Measurements from ENCODE around the gene PRSS57.
"Not testable (repeated sequence)": the region's sequence is repeated elsewhere in the genome, so short reads cannot be mapped to it uniquely, and the experiment has no call there.

The PRSS57 gene

DNA sequence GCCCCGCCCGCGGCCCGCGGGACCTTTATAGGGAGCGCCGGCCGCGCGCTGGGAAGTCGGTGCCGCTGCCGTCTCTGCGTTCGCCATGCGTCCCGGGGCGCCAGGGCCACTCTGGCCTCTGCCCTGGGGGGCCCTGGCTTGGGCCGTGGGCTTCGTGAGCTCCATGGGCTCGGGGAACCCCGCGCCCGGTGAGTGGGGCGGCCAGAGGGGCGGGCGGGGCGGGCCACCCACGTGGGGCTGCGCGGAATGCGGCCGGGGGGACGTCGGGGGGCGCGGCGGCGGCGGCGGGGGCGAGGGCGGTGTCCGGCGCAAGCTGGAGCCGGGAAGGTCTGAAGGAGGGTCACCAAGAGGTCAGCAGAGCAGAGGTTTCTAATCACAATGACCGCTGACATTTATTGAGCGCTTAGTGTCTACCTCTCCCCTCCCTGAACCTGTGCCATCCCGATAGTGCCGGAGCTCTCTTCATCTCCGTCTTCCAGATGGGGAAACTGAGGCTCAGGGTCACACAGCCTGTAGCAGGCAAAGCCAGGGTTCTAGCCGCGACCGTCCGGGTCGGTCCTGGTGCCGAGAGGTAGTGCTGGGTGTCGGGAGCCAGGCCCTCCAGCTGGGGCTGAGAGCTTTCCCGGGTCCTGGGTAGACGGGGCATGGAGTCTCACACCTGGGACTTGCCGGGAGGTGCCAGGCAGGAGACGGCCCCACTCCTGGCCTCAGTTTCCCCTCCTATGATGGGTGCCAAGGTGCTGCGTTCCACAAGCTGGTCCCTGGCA, 18.7 kb downstream of the PRSS57 start, which contains the start of gene FSTL3:
TSS of gene FSTL3 (plus strand) at position 54 of the 767 bp plus-strand sequence. CDS start at position 86, 32 bp downstream.
- Histone ChIP-seq H3K4me3 (ENCODE audit: low read length) (peak within 1 kb of the TSS; percentile 96), H3K9ac (ENCODE audit: low read depth, low read length) (peak within 1 kb of the TSS; percentile 97), H3K36me3 (ENCODE audit: insufficient read depth, low read length) (peaks cover 11% of the 10 kb centered on the region), H3K4me2 (ENCODE audit: low read length) (peak within 1 kb of the TSS; percentile 100), H3K4me1 (ENCODE audit: control insufficient read depth, insufficient read depth, low read length) (peaks cover 30% of the 10 kb centered on the region), H3K27me3 (ENCODE audit: control insufficient read depth, insufficient read depth, low read length) (no peaks in the 10 kb centered on the region), H3K9me3 (replicated peaks; ENCODE audit: low read length) (no peaks in the 10 kb centered on the region)

DNA sequence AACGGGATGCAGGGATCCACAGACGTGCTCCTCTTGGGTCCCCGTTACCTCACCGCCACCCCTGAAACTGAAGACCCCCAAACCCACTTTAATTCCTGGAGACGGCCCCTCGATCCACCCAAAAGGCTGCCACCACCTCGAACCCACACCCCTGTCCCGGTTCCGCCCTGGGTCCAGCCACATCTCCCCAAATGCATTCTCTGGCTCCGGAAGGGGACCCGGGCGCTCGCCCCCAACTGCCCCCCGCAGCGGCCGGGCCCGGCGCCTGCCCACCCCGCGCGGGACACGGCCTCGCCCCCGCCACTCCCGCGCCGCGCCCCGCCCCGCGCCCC, 19.3 kb downstream of the PRSS57 start:
- H3K9me3 ChIP-seq (replicated peaks; ENCODE audit: low read length), result no peaks in the 10 kb centered on the region
- H3K36me3 ChIP-seq (ENCODE audit: insufficient read depth, low read length), result peaks cover 7% of the 10 kb centered on the region
- peak overlapping the region; percentile 96 for H3K4me3 ChIP-seq (ENCODE audit: low read length)
- peaks cover 30% of the 10 kb centered on the region for H3K4me1 ChIP-seq (ENCODE audit: control insufficient read depth, insufficient read depth, low read length)
- no peaks in the 10 kb centered on the region for H3K27me3 ChIP-seq (ENCODE audit: control insufficient read depth, insufficient read depth, low read length)
- H3K9ac ChIP-seq (ENCODE audit: low read depth, low read length), result peak overlapping the region; percentile 97
- H3K4me2 ChIP-seq (ENCODE audit: low read length), result peak overlapping the region; percentile 100

DNA sequence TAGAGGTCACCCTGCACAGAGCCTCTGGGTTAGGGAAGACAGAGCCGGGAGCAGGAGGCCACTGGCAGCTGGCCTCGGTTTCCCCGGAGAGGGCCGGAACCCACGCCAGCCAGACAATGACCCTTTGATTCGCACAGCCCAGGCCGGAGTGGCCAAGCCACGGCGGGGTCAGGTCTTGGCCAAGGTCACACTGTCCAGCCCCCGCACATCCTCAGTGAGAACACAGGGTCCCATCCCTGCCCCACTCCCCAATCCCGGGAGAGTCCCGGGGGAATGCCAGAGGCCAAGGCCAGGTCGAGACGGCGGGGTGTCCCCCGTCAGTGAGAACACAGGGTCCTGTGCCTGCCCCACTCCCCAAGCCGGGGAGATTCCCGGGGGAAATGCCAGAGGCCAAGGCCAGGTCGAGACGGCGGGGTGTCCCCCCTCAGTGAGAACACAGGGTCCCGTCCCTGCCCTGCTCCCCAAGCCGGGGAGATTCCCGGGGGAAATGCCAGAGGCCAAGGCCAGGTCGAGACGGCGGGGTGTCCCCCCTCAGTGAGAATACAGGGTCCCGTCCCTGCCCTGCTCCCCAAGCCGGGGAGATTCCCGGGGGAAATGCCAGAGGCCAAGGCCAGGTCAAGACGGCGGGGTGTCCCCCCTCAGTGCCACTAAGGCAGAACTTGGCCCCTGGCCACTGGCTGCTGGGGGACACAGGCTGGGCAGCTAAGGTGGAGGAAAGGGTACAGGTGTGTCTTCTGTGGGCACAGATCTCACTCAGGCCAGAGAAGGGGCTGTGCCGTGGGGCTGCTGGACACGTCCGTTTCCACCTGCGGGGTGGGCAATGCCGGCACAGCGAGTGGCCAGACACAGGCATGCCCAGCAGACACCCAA, 20.7 kb downstream of the PRSS57 start:
- Histone ChIP-seq H3K27me3 (ENCODE audit: control insufficient read depth, insufficient read depth, low read length) (no peaks in the 10 kb centered on the region), H3K4me3 (ENCODE audit: low read length) (no peak overlapping the region), H3K9me3 (replicated peaks; ENCODE audit: low read length) (no peaks in the 10 kb centered on the region), H3K4me1 (ENCODE audit: control insufficient read depth, insufficient read depth, low read length) (peaks cover 25% of the 10 kb centered on the region), H3K9ac (ENCODE audit: low read depth, low read length) (no peak overlapping the region), H3K4me2 (ENCODE audit: low read length) (no peak overlapping the region), H3K36me3 (ENCODE audit: insufficient read depth, low read length) (peaks cover 7% of the 10 kb centered on the region)

DNA sequence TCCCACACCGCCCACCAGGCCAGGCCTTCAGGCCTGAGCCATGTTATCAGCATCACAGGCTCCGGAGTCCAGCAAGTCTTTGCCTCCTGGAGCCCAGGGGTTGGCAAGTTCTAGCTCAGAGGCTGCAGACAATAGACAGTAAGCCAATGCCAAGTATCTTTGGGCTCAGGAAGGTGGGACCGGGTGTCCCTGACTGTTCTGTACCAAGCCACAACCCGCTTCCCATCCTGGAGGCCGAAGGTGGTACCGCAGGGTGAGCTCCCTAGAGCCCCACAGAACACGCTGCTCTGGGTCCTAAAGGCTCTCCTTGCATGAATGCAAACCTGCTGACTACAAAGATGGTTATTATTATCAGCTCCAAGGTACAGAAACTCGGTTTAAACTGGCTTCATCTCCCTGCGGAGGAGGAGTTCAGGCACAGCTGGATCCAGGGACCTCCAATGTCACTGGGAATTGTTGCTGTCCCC, 24.6 kb downstream of the PRSS57 start:
- Histone ChIP-seq H3K27me3 (ENCODE audit: control insufficient read depth, insufficient read depth, low read length) (no peaks in the 10 kb centered on the region), H3K4me1 (ENCODE audit: control insufficient read depth, insufficient read depth, low read length) (peaks cover 5% of the 10 kb centered on the region), H3K9me3 (replicated peaks; ENCODE audit: low read length) (no peaks in the 10 kb centered on the region)

DNA sequence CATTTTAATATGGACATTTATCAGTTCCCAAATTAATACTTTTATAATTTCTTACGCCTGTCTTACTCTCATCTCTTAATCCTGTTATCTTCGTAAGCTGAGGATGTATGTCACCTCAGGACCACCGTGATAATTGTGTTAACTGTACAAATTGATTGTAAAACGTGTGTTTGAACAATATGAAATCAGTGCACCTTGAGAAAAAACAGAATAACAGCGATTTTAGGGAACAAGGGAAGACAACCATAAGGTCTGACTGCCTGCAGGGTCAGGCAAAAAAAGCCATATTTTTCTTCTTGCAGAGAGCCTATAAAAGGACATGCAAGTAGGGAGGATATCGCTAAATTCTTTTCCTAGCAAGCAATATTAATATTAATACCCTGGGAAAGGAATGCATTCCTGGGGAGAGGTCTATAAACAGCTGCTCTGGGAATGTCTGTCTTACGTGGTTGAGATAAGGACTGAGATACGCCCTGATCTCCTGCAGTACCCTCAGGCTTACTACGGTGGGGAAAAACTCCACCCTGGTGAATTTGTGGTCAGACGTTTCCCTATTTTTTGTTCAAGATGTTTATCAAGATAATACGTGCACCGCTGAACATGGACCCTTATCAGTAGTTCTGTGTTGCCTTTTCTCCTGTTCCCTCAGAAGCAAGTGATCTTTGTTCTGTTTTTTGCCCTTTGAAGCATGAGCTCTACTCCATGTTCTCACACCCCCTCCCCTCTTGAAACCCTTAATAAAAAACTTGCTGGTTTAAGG, 26.4 kb downstream of the PRSS57 start:
- H3K9me3 ChIP-seq (replicated peaks; ENCODE audit: low read length); H3K36me3 ChIP-seq (ENCODE audit: insufficient read depth, low read length); H3K4me2 ChIP-seq (ENCODE audit: low read length); H3K4me1 ChIP-seq (ENCODE audit: control insufficient read depth, insufficient read depth, low read length); H3K9ac ChIP-seq (ENCODE audit: low read depth, low read length); H3K27me3 ChIP-seq (ENCODE audit: control insufficient read depth, insufficient read depth, low read length); H3K4me3 ChIP-seq (ENCODE audit: low read length): not testable (repeated sequence)

More for the DNA sequence above, 24.6 kb downstream of the PRSS57 start:
- Histone ChIP-seq H3K4me2 (ENCODE audit: low read length) (no peak overlapping the region), H3K36me3 (ENCODE audit: insufficient read depth, low read length) (no peaks in the 10 kb centered on the region), H3K4me3 (ENCODE audit: low read length) (no peak overlapping the region), H3K9ac (ENCODE audit: low read depth, low read length) (no peak overlapping the region)

DNA sequence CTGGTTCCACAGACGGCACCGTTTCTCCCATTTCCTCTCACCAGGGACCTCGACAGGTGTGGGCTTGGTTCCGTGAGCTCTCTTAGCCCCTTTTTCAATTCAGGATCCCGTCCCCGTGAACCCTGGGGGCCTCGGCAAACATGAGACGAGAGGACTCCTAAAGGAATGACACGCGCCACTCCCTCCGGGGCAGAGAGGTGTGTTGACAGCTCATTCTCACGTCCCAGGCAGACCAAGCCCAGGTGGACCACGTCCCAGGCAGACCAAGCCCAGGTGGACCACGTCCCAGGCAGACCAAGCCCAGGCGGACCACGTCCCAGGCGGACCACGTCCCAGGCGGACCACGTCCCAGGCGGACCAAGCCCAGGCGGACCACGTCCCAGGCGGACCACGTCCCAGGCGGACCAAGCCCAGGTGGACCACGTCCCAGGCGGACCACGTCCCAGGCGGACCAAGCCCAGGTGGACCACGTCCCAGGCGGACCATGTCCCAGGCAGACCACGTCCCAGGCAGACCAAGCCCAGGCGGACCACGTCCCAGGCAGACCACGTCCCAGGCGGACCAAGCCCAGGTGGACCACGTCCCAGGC, 28.2 kb downstream of the PRSS57 start:
- not testable (repeated sequence) for H3K36me3 ChIP-seq (ENCODE audit: insufficient read depth, low read length); H3K9me3 ChIP-seq (replicated peaks; ENCODE audit: low read length); H3K4me2 ChIP-seq (ENCODE audit: low read length); H3K4me3 ChIP-seq (ENCODE audit: low read length); H3K27me3 ChIP-seq (ENCODE audit: control insufficient read depth, insufficient read depth, low read length); H3K9ac ChIP-seq (ENCODE audit: low read depth, low read length)
- H3K4me1 ChIP-seq (ENCODE audit: control insufficient read depth, insufficient read depth, low read length), result peaks cover 11% of the 10 kb centered on the region

DNA sequence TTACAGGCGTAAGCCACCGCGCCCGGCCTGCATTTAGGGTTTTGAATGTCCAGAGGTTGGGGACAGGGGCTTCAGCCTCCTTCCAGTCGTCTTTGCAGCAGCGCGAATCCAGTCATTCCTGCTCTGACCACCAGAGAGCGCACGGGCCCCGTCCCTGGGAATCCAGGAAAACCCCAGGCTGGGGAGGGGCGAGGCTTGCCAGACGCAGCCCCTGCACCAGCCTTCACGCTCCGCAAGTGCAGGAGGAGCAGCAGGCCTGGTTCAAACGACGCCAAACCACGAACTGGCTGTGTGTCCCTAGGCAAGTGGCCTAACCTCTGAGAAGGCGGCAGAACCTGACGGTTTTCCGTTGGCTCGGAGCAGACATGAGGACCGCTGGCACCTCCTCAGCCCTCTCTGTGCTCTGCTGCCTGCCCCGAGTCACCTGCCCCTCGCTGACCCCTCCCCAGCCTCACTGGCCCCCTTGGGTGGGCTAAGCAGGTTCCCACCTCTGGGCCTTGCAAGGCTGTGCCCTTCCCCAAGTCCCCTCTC, 30.3 kb downstream of the PRSS57 start:
- Histone ChIP-seq H3K4me2 (ENCODE audit: low read length) (peak overlapping the region; percentile 92), H3K9me3 (replicated peaks; ENCODE audit: low read length) (no peaks in the 10 kb centered on the region), H3K36me3 (ENCODE audit: insufficient read depth, low read length) (no peaks in the 10 kb centered on the region), H3K27me3 (ENCODE audit: control insufficient read depth, insufficient read depth, low read length) (no peaks in the 10 kb centered on the region), H3K9ac (ENCODE audit: low read depth, low read length) (no peak overlapping the region), H3K4me1 (ENCODE audit: control insufficient read depth, insufficient read depth, low read length) (peaks cover 31% of the 10 kb centered on the region), H3K4me3 (ENCODE audit: low read length) (peak overlapping the region; percentile 67)

DNA sequence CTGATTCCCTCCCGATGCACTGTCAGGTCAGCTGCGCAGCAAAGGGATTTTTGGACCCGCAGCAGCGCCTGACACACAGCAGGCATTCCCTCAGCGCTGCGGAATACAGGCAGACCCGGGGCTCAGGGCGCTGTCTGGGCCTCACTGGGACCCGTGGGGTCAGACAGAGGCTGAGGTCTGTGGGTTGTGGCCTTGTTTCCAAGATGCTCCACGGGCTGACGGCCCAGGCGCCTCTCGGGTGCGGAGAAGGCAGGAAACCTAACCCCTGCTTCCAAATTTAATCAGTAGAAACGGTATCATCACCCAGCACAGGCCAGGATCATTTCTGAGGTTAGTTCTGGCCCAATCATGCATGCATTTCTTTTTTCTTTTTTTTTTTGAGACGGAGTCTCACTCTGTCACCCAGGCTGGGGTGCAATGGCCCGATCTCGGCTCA, 31.6 kb downstream of the PRSS57 start:
- H3K4me3 ChIP-seq (ENCODE audit: low read length), result peak overlapping the region; percentile 76
- no peaks in the 10 kb centered on the region for H3K27me3 ChIP-seq (ENCODE audit: control insufficient read depth, insufficient read depth, low read length)
- H3K4me2 ChIP-seq (ENCODE audit: low read length), result peak overlapping the region; percentile 94
- H3K36me3 ChIP-seq (ENCODE audit: insufficient read depth, low read length), result no peaks in the 10 kb centered on the region
- H3K4me1 ChIP-seq (ENCODE audit: control insufficient read depth, insufficient read depth, low read length), result peaks cover 43% of the 10 kb centered on the region
- no peaks in the 10 kb centered on the region for H3K9me3 ChIP-seq (replicated peaks; ENCODE audit: low read length)
- H3K9ac ChIP-seq (ENCODE audit: low read depth, low read length), result peak overlapping the region; percentile 84

DNA sequence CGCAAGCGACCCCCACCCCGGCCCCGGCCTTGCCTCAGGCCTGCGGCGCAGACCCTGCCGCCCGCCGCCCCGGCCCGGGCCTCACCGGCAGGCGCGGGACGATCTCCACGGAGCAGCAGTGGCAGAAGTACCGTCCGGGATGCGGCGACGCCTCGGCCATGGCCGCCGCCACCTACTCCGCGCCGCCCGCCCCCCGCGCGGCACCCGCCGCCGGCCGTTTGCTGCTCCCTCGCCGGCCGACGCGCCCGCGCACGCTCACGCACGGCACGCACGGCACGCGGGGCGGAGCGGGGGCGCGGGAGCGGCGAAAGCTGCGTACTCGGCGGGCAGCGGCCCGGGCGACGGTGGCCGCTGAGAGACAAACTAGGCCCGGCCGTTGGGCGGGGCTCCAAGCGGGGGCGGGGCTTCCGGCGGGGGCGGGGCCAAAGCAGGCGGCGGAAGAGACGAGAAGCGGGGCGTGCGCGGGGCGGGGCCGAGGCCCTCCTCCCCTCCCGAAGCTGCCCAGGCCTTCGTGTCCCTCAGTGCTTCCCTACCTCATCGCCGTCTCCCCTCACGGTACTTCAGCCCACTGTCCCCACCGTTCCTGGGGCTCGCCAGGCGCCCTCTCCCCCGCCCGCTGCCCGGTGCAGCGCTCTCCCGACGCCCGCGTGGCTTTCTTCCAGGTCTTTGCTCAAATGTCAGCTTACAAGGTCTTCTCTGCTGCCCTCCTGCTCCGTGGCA, 32.1 kb downstream of the PRSS57 start, which contains the start of gene RNF126:
TSS of gene RNF126 (minus strand) at position 253 of the 720 bp plus-strand sequence. CDS start at position 160, 93 bp downstream.
- H3K4me1 ChIP-seq (ENCODE audit: control insufficient read depth, insufficient read depth, low read length), result peaks cover 49% of the 10 kb centered on the region

DNA sequence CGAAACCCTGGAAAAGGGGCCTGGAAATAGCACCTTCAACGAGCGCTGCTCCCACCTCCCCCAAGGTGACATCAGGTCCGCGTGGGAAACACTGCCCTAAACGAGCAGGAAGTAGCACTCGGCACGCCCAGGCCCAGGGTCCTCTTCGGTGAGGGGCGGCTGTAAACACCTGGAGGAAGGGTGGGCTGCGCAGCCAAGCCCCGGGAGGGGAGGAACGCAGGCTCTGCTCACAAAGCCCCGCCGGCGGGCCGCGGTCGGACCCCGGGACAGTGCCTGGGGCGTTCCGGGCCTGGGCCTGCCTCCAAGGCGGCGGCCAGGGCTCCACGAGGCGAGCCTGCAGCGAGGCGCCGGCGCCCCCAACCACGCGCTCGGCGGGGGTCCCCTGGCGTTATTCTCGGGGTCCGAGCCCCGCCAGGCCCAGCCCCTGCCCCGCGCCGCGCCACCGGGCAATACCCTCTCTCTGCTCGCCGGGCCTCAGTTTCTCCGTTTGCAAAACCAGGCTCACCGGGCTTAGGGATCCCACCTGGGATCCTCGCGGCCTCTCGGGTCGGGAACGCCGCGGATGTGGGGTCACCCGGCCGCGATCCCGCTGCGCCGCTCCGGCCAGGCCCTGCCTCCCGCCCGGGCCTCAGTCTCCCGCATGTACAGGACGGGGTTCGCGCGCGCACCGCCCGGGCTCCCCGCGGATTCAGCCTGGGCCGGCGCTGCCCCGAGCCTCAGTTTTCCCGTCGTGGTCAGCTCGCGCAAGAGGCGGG, 32.9 kb downstream of the PRSS57 start:
- Histone ChIP-seq H3K27me3 (ENCODE audit: control insufficient read depth, insufficient read depth, low read length) (no peaks in the 10 kb centered on the region), H3K9me3 (replicated peaks; ENCODE audit: low read length) (no peaks in the 10 kb centered on the region), H3K4me3 (ENCODE audit: low read length) (peak overlapping the region; percentile 95), H3K9ac (ENCODE audit: low read depth, low read length) (peak overlapping the region; percentile 99), H3K4me1 (ENCODE audit: control insufficient read depth, insufficient read depth, low read length) (peaks cover 56% of the 10 kb centered on the region), H3K36me3 (ENCODE audit: insufficient read depth, low read length) (peaks cover 7% of the 10 kb centered on the region), H3K4me2 (ENCODE audit: low read length) (peak overlapping the region; percentile 100)

More for the DNA sequence above, 32.1 kb downstream of the PRSS57 start, which contains the start of gene RNF126:
- peak within 1 kb of the TSS; percentile 99 for H3K9ac ChIP-seq (ENCODE audit: low read depth, low read length)
- H3K27me3 ChIP-seq (ENCODE audit: control insufficient read depth, insufficient read depth, low read length), result no peaks in the 10 kb centered on the region
- H3K9me3 ChIP-seq (replicated peaks; ENCODE audit: low read length), result no peaks in the 10 kb centered on the region
- peak within 1 kb of the TSS; percentile 95 for H3K4me3 ChIP-seq (ENCODE audit: low read length)
- H3K36me3 ChIP-seq (ENCODE audit: insufficient read depth, low read length), result peaks cover 5% of the 10 kb centered on the region
- H3K4me2 ChIP-seq (ENCODE audit: low read length), result peak within 1 kb of the TSS; percentile 100

Data from skeletal muscle satellite cell (primary cell).